ENCODE results near the gene COL4A2.

DNA sequence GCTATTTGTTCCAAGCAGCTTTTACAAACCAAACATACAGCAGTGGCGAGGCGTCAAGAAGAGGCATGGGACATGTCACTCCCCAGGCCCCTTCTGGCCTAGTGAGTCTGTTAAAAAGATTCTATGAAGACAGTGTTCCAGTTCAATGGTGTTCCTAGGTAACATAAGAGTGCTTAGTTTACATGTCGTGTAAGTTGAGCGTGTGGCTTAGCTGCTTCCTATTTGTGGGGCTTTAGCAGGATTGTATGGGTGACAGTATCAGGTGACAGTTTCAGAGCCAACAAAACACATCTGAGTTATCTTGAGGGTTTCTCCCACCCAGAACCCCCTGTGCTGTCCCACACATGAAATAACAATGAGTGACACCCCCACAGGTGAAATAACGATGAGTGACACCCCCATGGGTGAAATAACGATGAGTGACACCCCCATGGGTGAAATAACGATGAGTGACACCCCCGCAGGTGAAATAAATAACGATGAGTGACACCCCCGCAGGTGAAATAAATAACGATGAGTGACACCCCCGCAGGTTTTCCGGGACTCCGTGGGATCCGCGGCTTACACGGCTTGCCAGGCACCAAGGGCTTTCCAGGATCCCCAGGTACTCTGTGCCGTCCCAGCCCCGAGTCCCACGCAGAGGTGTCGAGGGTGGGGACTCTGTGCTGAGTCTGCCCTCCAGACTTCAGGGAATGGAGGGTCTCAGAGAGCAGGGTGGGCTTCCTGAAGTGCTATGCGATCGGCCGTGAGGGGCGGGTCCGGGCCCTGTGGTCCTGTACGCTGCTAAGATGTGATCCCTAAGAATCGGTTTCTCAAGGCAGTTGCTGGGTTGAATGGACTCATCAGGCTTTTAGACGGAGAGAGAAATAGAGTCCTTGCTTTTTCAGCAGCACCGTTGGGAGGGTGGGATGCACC, 185.9 kb downstream of the COL4A2 start:
- TF ChIP-seq, protein P1, sequence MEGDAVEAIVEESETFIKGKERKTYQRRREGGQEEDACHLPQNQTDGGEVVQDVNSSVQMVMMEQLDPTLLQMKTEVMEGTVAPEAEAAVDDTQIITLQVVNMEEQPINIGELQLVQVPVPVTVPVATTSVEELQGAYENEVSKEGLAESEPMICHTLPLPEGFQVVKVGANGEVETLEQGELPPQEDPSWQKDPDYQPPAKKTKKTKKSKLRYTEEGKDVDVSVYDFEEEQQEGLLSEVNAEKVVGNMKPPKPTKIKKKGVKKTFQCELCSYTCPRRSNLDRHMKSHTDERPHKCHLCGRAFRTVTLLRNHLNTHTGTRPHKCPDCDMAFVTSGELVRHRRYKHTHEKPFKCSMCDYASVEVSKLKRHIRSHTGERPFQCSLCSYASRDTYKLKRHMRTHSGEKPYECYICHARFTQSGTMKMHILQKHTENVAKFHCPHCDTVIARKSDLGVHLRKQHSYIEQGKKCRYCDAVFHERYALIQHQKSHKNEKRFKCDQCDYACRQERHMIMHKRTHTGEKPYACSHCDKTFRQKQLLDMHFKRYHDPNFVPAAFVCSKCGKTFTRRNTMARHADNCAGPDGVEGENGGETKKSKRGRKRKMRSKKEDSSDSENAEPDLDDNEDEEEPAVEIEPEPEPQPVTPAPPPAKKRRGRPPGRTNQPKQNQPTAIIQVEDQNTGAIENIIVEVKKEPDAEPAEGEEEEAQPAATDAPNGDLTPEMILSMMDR (IDR thresholded peaks at IDR 0.05 in 4 of 5, conservative IDR thresholded peaks at IDR 0.05 in 1 of 5), result no peak
- no peak for TF ChIP-seq POLR2A (IDR thresholded peaks at IDR 0.05)
